Fibroblast of the aortic adventitia (primary cell): Measurements from ENCODE around the gene IFI35. TPM values are rescaled to one million over a fixed set of nuclear protein-coding genes. Genes with fewer than 3 reads are reported as not detected.
"Not testable (repeated sequence)": the region's sequence is repeated elsewhere in the genome, so short reads cannot be mapped to it uniquely, and the experiment has no call there.

Experiments
- DNase-seq: peaks from one replicate; pipeline ENCODE4 v3.0.0-alpha.2; 2010; ENCODE audit warnings: low read depth
- H3K4me3 ChIP-seq: 2 replicates; pipeline ENCODE4 v1.5.1; 2011; ENCODE audit warnings: low read depth, mild to moderate bottlenecking, control low read depth, low read length, moderate library complexity
- total RNA-seq: library from RNA; depleted of rRNA; stranded (reverse); fragments of >200 nt; gene quantifications from 2 replicates; pipeline ENCODE4 v1.2.3, GENCODE V29; 2012; ENCODE audit warnings: low replicate concordance
- TF ChIP-seq, protein P1 (sequence below): IDR thresholded peaks from 2 replicates; pipeline ENCODE4 v1.5.1; 2011; ENCODE audit warnings: mild to moderate bottlenecking, low read length, control low read depth, inconsistent platforms; ENCODE audit not compliant: insufficient read depth

The IFI35 gene
- total RNA-seq, 1 donor = 34.7 TPM

DNA sequence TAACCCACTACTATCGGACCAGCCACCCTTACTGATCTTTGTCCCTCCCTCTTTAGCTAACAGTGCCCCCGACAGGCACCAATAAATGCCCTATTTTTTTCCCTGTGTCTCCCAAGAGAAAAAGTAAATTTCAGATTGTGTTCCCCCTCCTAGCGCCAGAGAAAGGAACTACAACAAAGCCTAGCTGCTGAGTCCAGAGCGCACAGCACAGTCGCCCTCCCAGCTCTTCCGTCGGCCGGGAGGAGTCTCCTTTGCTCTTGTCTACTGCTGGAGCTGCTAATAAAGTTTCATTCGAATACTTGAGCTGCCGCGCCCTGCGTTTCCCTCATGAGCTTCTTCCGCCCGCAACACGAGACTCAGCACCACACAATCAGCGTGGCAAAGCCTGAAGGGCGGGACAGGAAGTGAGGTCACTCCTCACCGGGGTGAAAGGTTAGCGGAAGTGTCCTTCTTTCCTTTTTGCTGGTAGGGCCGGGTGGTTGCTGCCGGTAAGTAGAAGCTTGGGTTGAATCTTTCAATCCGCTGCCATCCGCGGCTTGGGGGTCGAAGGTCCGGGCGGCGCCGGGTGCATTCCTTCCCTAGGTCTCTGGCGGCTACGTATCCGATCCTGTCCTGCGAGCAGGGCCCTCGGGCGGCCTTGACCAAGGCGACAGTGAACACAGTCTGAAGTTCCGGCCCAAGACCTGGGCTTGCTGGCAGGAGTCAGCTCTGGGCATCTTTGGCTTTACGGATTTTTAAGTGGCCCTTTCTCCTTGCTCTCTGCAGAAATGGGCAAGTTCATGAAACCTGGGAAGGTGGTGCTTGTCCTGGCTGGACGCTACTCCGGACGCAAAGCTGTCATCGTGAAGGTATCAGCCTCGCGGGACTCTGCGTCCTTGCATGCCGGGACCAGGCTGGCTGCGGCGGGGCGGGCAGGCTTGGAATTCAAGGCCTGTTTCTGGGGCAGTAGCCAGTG is 8.3 kb upstream of the IFI35 start, which contains the start of gene RPL27:
Gene RPL27, plus strand, starts transcription at position 436 of the 955 bp plus-strand sequence. Its CDS starts 332 bp downstream, at position 768.
- DNase-seq = peak; percentile 100
- H3K4me3 ChIP-seq = peak within 1 kb of the TSS; percentile 91
- TF ChIP-seq, protein P1, sequence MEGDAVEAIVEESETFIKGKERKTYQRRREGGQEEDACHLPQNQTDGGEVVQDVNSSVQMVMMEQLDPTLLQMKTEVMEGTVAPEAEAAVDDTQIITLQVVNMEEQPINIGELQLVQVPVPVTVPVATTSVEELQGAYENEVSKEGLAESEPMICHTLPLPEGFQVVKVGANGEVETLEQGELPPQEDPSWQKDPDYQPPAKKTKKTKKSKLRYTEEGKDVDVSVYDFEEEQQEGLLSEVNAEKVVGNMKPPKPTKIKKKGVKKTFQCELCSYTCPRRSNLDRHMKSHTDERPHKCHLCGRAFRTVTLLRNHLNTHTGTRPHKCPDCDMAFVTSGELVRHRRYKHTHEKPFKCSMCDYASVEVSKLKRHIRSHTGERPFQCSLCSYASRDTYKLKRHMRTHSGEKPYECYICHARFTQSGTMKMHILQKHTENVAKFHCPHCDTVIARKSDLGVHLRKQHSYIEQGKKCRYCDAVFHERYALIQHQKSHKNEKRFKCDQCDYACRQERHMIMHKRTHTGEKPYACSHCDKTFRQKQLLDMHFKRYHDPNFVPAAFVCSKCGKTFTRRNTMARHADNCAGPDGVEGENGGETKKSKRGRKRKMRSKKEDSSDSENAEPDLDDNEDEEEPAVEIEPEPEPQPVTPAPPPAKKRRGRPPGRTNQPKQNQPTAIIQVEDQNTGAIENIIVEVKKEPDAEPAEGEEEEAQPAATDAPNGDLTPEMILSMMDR = peak; percentile 88

DNA sequence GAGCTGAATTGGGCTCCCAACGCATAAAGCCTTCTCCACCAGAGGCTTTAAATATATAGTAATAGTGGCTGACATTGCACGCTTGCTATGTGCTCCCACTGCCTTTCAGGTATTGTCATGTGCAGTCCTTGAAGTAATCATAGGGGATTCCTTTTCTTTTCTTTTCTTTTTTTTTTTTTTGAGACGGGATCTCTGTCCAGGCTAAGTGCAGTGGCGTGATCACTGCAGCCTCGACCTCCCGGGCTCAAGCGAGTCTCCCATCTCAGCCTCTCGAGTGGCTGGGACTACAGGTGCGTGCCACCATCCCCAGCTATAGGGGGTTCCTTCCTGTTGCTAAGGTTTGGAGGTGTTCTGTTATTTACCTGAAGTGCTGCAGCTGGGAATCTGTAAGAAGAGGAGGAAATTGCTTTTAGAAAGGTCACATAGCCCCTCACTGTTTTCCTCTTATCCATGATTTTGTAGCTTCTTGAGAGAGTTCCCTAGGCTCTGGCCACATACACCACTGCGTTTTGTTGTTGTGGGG is 7.5 kb upstream of the IFI35 start:
- H3K4me3 ChIP-seq = peak overlapping the region; percentile 91
- DNase-seq = no peak
- TF ChIP-seq, protein P1 = no peak

DNA sequence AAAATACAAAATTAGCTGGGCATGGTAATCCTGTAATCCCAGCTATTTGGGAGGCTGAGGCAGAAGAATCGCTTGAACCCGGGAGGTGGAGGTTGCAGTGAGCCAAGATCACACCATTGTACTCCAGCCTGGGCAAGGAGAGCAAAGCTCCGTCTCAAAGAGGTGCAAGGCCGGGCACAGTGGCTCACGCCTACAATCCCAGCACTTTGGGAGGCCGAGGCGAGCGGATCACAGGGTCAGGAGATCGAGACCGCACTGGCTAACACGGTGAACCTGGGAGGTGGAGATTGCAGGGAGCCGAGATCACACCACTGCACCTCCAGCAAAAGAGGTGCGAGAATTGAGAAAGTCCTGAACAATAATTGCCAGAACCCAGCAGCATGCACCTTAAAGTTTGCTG is 5.7 kb upstream of the IFI35 start:
- not testable (repeated sequence) for H3K4me3 ChIP-seq, DNase-seq

DNA sequence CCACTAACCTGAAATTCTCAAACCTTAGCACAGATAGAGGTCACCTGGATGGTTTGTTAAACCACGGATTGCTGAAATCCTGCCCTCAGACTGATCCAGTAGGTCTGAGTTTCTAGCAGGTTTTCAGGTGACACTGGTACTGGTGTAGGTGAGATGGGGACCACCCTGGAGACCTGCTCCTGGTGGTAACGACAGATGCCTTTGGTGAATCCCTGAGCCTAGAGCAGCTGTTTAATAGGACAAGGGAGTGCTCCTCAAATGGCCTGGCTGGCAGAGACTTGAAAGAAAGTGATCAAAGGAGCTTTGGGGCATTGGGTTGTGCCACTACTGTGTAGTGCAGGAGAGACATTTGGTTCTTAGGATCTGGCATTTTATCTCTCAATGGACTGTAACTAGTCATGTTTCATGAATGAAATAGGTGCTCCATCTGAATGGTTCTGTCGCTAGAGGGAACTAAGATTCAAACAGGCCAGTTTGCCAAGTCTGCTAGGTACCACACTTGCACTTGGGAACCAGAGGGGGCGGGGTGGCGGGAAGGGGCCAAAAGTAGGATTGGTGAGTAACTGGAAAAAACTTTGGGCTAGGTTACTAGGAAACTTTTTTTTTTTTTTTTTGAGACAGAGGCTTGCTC is 2.9 kb upstream of the IFI35 start:
- peak; percentile 62 for DNase-seq
- H3K4me3 ChIP-seq = no peak overlapping the region
- TF ChIP-seq, protein P1 = peak; percentile 21

DNA sequence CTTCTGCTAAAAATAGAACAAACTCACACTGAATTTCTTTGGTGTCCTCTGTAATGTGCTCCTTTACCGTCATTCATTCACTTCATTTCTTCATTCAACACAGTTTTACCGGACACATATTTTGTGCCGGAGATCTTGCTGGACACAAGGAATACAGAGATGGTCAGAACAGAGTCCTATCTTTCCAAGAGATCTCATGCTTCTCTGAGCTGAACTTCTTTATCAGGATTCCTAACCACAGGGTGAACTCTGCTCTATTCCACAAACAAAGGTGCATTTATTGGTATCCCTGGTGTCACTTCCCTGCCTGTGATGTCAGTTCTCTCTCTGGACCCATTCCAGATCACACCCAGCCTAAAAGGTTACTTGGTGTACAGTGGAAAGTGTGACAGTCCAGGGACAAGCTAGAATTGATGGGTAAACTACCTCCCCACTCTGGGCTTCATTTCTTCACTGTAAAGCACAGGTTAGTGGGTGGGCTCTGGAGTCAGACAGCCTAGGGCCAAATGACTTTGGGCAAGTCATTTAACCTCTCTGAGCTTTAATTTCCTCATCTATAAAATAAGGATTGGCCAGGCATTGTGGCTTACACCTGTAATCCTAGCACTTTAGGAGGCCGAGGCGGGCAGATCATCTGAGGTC is 4.2 kb downstream of the IFI35 start:
- H3K4me3 ChIP-seq = no peak overlapping the region
- TF ChIP-seq, protein P1 = no peak
- DNase-seq = no peak

DNA sequence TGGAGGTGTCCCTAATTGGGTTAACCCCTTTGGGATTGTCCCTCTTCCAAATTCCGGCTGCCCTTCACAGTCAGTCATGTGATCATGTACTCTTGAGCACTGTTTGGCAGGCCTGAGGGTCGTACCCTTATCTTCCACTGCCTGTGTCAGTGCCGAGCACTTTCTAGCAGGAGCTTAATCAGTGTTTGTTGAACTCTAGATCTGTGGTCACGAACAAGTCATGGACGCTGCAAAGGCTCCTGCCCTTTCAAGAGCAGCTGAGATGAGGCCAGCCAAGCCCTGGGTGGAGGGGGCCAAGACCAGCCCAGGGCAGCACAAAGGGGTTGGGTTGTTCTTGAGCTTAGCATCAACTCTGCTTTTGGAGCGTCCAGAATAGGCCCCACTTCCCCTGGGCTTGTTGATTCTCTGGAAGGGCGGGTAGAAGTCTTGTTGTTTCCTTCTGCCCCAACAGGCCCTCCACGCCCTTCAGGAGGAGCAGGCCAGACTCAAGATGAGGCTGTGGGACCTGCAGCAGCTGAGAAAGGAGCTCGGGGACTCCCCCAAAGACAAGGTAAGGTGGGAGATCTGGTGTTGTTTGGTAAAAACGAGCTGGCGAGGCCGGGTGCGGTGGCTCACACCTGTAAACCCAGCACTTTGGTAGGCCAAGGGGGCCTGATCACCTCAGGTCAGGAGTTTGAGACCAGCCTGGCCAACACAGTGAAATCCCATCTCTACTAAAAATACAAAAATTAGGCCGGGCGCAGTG is 5.3 kb downstream of the IFI35 start:
- TF ChIP-seq, protein P1 = no peak
- peak; percentile 43 for DNase-seq
- H3K4me3 ChIP-seq = no peak overlapping the region
